NCI-H2107 treated with DMSO at 0.1 percent for 48 hours (cell line): ENCODE data around the gene PPAN.

ENCODE experiments used
- DNase-seq: peaks from one replicate; lab custom pipeline; 2025; ENCODE audit not compliant: unreplicated experiment; lab: John Stamatoyannopoulos, UW

The PPAN gene

DNA sequence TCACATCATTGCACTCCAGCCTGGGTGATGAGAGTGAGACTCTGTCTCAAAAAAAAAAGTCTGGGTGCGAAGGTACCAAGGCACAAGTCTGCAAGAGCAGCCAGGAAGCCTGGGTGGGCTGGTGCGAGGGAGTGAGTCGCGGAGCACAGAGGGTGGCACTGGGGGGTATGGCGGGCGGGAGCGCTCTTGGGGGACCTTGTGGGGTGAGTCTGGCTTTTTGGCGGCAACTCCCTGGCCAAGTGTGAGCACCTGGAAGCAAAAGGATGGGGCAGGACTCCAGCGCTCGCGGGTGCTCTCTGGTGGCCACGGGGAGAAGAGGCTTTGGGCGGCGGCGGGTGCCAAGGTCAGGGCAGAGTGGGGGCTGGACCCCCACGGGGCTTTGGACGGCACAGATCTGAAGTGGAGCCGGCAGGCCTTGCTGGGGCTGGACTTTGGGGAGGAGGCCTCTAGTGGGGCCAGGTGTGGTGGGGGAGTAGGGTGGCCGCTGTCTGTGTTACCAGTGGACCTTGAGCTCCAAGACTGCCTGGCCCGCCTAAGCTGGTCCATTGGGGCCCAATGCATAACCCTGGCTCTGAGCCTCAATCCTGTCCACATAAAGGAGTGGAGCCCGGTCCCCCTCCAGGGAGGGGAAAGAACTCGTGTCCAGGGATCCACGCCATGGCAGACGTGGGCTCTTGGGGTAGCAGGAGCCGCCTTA is 6.9 kb downstream of the PPAN start:
- DNase-seq: no peak

DNA sequence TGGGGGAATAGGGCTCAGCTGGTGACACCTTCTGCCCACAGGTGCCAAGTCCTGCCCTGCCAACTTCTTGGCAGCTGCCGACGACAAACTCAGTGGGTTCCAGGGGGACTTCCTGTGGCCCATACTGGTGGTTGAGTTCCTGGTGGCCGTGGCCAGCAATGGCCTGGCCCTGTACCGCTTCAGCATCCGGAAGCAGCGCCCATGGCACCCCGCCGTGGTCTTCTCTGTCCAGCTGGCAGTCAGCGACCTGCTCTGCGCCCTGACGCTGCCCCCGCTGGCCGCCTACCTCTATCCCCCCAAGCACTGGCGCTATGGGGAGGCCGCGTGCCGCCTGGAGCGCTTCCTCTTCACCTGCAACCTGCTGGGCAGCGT is 7.4 kb downstream of the PPAN start:
- no peak for DNase-seq

DNA sequence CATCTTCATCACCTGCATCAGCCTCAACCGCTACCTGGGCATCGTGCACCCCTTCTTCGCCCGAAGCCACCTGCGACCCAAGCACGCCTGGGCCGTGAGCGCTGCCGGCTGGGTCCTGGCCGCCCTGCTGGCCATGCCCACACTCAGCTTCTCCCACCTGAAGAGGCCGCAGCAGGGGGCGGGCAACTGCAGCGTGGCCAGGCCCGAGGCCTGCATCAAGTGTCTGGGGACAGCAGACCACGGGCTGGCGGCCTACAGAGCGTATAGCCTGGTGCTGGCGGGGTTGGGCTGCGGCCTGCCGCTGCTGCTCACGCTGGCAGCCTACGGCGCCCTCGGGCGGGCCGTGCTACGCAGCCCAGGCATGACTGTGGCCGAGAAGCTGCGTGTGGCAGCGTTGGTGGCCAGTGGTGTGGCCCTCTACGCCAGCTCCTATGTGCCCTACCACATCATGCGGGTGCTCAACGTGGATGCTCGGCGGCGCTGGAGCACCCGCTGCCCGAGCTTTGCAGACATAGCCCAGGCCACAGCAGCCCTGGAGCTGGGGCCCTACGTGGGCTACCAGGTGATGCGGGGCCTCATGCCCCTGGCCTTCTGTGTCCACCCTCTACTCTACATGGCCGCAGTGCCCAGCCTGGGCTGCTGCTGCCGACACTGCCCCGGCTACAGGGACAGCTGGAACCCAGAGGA is 7.9 kb downstream of the PPAN start:
- no peak for DNase-seq

DNA sequence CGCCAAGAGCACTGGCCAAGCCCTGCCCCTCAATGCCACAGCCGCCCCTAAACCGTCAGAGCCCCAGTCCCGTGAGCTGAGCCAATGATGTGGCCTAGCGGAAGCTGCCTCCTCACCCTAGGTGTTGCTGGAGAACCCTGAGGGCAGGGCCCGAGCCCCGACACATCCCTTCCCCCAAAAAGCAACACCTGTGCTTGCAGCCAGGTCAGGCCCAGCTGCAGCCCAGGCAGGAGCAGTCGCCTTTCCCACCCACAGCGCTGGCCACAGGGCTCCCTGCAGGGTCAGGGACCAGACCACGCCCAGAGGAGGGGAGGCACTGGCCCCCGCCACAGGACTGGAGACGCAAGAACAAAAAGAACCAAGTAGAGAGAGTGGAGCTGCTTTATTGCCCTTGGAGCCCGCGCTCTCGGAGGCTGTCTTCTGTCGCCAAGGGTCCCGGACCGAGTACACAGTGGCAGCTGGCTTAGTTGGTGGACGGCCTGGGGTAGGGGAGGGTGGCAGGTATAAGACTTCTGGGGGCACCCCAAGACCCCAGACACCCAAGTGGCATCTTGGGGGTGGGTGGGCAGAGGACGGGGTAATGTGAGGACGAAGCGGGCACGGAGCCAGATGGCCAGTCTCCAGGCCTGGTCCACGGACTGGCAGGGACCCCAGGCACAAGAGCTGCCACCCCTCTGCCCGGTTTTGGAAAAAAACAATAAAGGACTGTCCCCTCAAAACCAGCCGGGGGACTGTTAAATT is 8.7 kb downstream of the PPAN start:
- DNase-seq: no peak

DNA sequence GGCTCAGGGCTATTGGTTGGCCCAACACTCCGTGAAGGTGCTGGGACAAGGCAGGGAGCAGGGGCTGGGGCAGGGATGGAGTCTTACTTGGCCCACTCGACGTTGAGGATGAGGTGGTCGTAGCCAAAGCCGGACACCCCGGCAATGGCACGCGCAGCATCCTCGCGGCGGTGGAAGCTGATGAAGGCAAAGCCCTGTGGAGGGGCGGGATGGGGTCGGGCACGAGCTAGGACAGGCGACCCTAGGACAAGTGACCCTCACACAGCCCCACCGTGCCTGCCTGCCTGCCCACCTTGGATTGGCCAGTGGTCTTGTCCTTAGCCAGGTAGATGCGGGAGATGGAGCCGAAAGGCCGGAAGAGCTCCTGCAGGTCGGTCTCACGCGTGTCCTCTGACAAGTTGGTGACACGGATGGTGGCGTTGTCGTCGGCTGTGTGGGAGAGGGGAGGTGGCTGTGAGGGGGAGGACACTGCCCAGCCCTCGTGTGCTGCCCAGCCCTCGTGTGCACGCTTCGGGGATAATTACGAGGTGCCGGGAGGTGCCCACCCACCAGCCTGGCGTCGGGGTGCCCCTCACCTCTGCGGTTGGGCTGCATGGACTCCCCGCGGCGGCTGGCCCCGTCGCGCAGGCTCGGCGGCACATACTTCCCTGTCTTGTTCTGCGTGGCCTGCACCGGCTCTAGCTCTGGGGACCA is 9.4 kb downstream of the PPAN start:
- no peak for DNase-seq

DNA sequence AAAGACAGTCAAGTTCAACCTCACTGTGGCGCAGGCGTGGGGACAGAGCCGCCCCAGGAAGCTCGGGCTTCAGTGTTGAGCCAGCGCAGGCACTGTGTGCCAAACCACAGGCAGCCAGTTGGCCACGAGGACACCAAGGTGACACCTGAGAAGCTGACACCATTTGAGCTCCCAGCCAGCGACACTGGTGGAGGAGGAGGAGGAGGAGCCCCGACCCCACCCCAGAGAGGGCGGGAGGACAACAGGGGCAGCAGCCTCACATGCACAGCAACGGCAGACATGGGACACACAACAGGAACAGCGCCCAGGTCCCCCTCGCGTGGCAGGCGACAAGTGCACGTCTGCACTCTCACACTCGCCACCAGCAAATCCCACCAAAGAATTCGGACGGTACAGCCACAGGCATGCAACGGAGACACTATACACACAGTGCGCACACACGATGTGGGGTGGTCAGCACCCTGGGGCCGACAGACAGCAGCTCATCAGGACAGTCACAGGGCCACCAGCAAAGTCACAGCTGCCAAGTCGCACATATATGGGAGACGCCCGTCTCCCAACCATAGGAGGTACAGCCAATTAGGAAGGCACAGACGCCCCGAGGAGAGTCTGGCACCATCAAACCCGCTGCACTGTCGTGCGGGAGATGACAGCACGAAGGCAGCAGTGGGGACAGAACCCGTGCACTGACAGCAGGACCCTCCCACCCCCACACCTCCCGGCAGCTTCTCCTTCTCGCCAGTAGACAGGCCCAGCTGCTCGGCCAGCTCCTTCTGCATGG is 10.1 kb downstream of the PPAN start:
- peak; percentile 4 for DNase-seq

DNA sequence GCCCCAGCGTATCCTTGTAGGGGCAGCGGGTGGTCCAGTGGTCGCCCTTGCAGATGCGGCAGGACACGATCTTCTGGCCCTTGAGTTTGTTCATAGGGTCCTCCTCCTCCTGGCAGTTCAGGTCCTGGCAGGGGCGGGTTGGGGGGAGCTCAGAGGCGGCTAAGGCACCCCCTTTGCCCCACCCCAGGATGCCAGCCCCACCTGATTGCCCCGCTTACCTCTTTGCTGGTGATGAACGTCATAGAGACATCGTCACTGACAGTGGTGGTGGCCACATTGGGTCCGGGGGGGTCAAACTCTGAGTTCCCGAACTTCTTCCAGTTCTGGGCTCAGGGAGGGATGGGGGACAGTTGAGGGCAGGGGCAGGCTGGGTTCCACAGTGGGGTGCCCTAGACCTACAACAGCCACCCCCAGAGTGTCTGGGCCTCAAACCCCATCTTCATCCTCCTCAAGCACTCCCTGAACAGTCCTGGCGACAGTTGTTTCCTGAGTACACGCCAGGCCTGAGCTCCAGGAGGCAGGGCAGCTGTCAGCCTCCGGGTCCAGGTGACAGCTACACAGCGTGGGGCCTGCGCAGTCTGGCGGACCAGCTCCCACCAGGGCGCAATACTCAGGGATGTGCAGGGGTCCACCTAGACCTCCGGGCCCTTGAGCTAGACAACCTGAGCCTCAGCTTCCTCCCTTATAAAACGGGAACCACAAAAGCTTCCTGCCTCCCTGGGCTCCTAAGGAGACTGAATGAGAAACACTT is 10.9 kb downstream of the PPAN start:
- no peak for DNase-seq

DNA sequence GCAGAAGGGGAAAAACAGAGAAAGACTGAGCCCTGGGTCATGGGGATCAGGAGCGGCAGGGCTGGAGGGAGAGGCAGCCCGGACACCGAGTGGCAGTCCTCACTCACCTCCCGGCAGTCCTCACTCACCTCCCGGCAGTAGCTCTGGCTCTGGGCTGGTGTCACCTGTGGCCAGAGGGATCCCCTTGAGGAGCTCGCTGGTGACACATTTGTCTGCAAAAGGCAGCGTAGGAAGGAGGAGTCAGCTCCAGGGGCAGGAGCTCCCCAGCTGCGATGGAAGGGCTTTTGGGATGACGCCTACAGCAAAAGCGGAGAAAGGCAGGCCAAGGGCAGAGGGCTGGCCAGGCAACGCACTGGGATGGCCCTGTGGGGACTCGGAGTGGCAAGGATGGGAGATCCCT is 12.8 kb downstream of the PPAN start:
- no peak for DNase-seq

DNA sequence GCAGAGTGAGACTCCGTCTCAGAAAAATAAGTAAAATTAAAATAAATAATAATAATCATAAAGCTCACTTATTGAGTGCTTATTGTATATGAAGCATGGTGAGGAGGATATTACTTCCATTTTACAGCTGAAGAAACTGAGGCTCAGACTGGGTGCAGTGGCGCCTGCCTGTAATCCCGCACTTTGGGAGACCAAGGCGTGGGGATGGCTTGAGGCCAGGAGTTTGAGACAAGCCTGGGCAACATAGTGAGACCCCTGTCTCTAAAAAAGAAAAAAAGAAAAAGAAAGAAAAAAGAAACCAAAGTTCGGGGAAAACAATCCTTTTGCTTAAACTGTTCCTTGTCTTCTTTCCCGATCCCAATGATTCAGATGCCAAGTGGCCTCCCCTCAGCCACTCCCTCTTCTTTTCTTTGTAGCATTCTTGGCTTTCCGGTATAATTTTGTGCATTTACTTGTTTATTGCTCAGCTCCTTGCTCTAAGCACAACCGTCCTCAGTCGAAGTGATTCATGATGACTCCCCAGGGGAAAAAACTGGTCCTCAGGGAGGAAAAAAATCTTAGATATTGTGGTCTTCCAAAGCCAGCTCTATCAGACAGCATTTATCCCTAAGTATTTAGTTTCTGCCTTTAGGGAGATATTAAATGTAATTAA is 14.5 kb downstream of the PPAN start:
- no peak for DNase-seq

DNA sequence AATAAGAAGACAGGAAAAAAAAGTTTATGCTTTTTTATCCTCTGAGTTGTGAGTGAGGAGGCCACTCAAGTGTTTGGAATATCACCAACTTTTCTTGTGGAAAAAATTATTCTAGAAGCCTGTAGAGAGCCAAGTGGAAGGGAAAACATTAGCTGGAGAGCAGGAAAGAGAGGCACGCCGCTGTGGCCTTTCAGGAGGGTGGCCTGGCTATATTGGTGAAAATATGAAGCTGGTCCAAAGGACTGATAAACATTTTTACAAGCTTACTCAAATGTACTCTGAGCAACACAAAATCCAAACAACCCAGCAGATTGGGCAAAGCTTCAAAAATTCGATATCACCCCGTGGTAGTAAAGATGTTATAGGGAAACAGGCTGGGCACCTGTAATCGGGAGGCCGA is 15.9 kb downstream of the PPAN start:
- DNase-seq: no peak

DNA sequence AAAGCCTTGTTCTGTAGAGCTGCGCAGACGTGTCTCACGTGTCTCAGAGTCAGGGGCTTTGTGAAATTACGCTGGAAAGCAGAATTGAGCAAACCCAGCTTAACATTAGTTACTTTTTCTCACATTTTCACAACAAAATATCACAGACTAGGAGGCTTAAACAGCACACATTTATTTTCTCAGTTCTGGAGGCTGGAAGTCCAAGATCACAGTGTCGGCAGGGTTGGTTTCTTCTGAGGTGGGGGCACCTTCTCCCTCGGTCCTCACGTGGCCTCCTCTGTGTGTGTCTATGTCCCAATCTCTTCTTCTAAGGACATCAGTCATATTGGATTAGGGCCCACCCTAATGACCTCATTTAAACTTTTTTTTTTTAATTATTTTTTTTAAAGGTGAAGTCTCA is 18.3 kb downstream of the PPAN start:
- DNase-seq: no peak

DNA sequence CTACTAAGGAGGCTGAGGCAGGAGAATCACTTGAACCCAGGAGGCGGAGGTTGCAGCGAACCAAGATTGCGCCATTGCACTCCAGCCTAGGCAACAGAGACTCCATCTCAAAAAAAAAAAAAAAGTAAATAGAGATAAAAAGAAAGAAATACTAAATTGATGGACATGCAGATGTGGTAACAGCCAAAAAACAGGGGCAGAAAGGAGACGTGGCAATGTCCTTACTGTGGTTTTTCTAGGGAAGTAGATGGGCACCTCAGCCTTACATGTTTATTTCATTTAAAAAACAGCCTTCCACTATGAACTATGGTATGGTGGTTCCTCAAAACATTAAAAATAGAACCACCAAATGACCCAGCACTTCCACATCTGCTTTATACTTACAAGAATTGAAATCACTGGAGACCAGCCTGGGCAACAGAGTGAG is 20.1 kb downstream of the PPAN start:
- no peak for DNase-seq

DNA sequence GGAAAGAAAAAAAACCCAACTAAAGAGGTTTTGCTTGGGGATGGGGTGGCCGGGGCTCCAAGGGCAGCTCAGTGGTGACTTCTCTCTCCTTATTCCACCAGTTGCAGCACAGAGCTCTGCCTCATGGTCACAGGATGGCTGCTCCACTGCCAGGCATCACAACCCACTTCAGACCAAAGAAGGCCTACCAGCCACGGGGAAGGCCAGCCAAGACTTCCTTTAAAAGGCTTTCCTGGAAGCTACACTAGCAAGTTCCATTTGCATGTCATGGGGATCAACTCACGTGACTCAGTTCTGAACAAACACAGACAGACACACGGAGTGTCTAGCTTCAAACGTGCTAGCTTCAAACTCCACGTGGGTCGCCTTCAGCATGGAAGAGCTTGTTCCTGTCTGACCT is 26.7 kb downstream of the PPAN start:
- no peak for DNase-seq

DNA sequence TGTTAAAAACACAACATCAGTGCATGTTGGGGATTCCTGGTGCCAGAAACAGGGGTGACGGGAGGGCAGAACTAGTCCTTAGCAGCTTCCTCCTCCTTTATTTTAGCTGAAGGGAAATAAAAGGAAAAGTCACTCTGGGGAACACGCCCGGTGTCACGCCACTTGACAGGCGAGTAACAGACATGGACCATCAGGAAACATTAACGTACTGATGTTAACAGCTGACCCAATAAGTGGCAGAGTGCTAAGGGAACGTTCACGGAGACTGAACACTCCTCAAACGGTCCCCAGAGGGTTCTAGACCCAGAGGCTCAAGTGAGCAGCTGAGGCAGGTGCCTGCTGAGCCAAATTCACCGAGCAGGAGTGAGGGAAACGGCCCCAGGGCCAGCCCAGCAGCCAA is 27.4 kb downstream of the PPAN start:
- DNase-seq: peak; percentile 63

DNA sequence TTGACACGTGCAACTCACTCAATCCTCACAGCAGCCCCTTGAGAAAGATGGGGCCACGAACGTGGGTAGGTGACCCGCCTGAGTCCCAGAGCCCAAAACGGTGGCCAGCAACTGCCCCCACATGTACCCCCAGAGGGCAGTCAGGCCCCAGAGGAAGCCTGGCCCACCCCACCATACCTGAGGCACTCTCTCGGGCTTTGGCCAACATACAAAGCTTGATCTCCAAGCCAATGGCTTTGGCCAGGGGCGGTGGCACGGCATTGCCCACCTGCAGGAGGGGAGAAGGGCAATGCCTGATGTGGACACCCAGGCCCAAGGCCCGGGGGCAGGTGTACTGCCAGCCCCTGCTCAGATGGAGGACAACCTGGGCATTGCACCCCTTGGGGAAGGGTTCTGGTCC is 27.9 kb downstream of the PPAN start:
- DNase-seq: no peak

DNA sequence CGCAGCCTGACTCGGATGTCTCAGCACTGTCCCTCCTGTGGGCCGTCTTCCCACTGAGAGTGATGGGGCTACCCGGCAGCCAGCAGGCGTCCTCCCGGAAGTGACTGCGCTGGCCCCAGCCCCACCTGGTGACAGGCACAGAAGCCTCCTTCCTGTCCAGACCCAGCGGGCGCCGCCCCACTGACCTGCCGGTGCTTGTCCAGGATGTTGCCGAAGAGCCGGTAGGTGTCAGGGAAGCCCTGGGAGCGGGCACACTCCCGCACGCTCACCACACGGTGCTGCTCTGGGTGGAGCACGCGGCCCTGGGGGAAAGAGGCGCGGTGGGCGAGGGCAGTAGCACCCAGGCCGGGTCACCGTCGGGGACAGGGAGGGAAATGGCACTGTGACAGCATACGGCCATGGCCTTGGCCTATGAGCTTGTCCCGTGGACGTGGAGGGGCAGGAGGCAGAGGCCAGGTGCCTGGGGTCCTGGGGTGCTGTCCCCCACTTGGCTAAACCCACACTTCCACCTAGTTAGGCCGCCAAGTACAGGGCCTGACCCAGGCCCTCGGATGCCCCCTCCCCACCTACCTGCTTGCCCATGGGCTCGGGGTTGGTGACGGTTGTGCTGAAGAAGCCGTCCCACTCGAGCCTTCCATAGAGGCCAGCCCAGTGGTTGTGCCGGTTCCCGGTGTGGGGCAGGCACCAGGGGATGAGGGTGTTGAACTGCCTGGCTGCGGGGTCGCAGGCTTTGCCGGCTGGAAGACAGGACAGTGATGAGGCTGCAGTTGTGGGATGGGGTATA is 29.6 kb downstream of the PPAN start:
- DNase-seq: no peak

DNA sequence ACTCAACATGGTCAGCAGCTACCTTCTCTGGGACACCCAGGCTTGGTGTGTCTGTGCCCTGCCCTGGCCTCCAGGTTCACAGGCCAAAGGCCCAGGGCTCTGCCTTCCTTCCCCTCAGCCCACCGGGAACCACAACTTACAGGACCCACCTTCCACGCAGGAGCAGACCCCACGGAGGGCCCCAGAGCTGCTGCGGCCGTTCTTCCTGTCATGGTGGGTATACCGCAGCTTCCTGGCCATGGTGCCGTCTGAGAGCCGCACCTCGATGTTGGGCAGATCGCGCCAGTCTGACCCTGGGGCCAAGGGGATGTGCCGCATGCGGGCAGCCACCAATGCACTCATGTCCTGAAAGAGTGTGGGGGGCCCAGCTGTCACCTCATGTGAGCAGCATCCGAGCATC is 30.8 kb downstream of the PPAN start:
- no peak for DNase-seq

DNA sequence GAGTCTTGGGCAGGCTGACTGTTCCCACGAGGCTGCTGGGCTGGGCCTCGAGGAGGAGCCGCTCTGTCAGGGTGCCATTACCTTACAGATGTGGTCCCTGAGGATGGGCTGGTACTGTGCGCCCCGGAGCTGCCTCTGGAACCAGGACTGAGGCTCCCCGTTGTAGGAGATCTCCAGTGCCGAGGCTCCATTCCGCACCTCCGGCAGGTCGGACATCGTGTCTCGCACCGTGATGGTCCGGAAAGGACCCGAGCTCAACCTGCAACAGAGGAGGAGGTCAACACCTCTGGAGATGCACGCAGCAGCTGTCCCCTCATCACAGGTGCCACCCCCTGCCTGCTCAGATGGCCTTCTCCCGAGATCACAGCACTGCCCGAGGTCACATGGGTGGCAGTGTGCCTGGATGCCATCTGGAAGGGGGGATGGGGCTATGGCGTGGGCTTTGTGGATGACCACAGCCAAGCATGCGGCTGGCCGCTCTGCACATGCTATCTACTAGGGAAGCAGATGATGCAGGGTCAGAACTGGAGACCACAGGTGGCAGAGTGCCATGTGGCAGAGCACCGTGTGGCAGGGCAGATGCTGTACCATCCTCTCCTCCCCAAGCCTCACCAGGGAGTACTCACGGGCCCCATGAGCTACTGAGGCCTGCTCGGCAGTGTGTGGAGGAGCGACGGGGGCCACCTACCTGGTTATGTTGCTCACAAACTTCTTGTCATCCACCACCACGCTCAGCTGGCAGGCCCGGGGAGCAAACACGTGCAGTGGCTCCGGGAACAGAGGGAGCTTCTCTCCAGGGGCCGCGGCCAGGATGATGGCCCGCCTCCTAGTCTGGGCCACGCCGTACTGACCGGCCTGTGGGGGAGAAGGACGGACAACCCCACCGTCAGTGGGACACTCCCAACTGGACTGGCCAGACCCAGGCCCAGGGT is 31.9 kb downstream of the PPAN start:
- DNase-seq: no peak
